ENCODE data around the gene NPIPB5.
"Not testable (repeated sequence)": the region's sequence is repeated elsewhere in the genome, so short reads cannot be mapped to it uniquely, and the experiment has no call there.

The NPIPB5 gene

DNA sequence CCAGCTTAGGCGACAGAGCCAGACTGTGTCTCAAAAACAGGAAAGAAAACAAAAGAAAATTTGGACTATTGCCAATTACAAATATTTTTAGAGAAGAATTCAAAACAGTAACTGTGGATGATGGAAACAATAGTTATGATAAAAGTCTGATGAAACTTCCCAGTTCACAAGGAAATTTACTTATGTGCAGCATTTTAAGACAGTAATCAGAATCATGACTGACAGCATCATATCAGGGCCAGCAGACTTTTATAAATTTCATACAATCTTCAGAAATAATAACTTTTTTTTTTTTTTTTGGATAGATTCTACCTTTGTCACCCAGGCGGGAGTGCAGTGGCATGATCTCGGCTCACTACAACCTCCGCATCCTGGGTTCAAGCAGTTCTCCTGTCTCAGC lies at the start of gene NPIPB5:
Gene NPIPB5 (plus strand): TSS at position 301 of the 400 bp plus-strand sequence. CDS start 2,911 bp downstream, outside the sequence.
- in situ Hi-C loops (cut with MboI; ENCODE audit: low sequenced_read_pairs, unreplicated experiment); DNase-seq (ENCODE audit: low spot score): not testable (repeated sequence)

DNA sequence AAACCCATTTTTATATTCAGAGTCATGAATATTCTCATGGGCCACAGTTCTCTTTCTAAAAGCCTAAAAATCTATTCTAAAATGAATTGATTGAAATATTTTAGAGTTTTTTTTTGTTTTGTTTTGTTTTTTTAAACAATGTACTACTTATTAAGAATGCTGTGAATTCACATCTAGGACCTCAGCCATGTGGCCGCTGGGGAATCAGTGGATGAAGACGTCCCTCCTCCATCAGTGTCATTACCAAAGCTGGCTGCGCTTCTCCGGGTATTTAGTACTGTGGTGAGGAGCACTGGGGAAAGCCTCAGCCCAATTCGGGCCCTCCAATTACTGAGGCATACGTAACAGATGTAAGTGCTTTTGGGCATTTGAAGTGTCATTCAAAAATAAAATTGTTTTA lies 41.8 kb upstream of the NPIPB5 start:
- DNase-seq (ENCODE audit: low spot score); in situ Hi-C loops (cut with MboI; ENCODE audit: low sequenced_read_pairs, unreplicated experiment): not testable (repeated sequence)

DNA sequence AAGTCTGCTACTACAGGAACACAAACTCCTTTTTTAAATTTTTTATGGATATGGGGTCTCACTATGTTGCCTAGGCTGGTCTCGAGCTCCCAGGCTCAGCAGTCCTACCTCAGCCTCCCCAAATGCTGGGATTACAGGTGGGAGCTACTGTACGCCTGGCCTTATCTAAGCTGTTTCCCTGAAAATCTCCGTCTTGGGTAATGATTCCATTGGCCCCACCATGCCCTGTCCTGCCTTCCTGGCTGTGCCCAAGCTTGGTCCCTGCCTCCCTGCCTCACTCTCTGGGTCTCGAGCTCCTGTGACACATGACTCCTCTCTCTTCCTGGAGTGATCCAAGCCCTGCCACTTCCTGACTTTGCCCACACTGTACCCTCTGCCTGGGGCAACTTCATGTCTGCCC lies 27.3 kb downstream of the NPIPB5 start:
- in situ Hi-C loops (cut with MboI; ENCODE audit: low sequenced_read_pairs, unreplicated experiment); DNase-seq (ENCODE audit: low spot score): not testable (repeated sequence)

DNA sequence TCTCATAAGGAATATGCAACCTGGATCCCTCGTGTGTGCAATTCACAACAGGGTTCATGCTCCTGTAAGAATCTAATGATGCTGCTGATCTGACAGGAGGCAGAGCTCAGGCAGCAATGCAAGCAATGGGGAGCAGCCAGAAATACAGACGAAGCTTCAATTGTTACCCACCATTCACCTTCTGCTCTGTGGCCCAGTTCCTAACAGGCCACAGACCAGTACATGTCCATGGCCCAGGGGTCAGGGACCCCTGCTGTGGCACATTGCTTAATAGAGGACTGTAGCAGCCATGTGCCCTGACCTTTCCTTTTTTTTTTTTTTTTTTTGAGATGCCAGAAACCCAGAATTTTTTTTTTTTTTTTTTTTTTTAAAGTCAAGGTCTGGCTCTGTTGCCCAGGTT lies 34.1 kb downstream of the NPIPB5 start:
- DNase-seq (ENCODE audit: low spot score); in situ Hi-C loops (cut with MboI; ENCODE audit: low sequenced_read_pairs, unreplicated experiment): not testable (repeated sequence)

DNA sequence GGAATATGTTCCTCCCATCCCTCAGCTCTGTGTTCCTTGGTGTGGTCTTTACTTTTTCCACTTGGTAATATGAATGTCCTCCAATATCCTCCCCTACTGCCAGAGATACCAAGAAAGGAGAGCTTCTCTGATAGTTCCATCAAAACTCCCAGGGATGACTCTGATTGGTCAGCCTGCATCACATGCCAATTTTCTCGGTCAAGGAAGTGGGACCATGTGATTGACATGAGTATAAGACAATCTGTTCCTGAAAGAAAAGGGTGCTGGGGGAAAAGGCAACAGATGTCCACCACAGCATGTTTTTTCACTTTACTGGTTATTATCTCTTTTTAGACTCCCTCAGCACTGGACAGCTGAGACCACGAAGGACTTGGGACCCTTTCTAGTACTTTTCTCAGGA lies 35.9 kb downstream of the NPIPB5 start:
- in situ Hi-C loops (cut with MboI; ENCODE audit: low sequenced_read_pairs, unreplicated experiment); DNase-seq (ENCODE audit: low spot score): not testable (repeated sequence)

DNA sequence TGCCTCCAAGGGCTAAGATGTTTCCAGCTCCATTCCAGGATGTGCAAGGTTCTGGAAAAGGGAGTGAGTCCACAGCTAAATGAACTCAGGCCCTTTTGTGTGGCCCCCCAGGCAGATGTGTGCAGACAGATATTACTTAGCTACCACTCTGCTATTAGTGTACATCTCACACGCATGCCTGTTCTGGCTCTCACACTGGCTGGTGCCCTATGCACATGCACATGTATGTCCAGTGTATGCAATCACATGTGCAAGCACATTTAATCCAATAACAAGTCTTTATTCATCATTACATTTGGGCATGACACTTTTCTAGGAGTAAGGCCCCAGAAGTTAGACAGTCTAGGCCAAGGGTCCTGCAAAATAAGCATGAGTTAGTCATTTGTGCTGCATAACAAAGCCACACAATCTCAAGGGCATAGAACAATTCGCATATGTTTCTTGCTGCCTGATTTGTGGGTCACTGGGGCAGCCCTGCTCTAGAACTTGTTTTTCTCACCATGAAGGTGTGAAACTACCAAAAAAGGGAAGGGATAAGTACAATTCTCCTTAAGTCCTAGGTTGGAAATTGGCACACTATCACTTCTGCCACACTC lies 36.6 kb downstream of the NPIPB5 start:
- DNase-seq (ENCODE audit: low spot score); in situ Hi-C loops (cut with MboI; ENCODE audit: low sequenced_read_pairs, unreplicated experiment): not testable (repeated sequence)

DNA sequence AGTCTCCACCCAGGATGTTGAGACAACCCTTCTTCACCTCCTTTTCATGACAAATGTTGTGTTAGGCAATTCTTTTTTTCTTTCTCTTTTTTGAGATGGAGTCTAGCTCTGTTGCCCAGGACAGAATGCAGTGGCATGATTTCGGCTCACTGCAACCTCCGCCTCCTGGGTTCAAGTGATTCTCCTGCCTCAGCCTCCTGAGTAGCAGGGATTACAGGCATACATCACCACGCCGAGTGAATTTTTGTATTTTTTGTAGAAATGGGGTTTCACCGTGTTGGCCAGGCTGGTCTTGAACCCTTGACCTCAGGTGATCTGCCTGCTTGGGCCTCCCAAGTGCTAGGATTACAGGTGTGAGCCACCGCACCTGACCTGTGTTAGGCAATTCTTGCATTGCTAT lies 39.2 kb downstream of the NPIPB5 start:
- DNase-seq (ENCODE audit: low spot score); in situ Hi-C loops (cut with MboI; ENCODE audit: low sequenced_read_pairs, unreplicated experiment): not testable (repeated sequence)

DNA sequence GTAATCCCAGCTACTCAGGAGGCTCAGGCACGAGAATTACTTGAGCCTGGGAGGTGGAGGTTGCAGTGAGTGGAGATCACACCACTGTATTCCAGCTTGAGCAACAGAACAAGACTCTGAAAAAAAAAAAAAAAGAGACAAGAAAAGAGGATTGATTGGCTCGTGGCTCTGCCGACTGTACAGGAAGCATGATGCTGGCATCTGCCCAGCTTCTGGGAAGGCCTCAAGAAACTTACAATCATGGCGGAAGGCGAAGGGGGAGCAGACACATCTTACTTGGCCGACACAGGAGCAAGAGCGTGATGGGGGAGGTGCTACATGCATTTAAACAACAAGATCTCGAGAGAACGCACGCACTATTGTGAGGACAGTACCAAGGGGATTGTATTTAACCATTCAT lies 40.5 kb downstream of the NPIPB5 start:
- in situ Hi-C loops (cut with MboI; ENCODE audit: low sequenced_read_pairs, unreplicated experiment); DNase-seq (ENCODE audit: low spot score): not testable (repeated sequence)

DNA sequence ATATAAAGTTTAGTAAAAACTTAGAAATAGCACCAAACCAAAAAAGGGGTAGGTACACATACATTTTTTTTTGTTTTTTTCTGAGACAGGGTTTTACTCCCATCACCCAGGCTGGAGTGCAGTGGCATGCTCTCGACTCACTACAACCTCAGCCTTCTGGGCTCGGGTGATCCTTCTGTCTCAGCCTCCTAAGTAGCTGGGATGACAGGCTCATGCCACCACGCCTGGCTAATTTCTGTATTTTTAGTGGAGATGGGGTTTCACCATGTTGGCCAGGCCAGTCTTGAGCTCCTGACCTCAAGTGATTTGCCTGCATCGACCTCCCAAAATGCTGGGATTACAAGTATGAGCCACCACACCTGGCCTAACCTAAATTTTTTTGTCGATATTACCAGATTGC lies 41.0 kb downstream of the NPIPB5 start:
- in situ Hi-C loops (cut with MboI; ENCODE audit: low sequenced_read_pairs, unreplicated experiment); DNase-seq (ENCODE audit: low spot score): not testable (repeated sequence)

DNA sequence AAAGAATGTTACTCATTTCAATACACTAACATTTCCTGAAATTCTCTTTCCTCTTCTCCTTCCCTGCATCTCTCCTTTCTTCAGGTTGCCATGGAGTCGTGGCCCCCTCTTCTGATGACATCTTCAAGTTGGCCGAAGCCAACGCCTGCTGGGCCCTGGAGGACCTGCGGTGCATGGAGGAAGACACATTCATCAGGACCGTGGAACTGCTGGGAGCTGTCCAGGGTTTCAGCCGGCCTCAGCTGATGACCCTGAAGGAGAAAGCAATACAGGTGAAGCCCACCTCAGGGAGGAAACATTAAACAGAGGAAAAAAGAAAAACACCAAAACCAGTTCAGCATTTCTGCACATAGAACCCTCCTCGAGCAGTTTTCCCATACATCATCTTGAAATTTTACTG lies 46.1 kb downstream of the NPIPB5 start:
- DNase-seq (ENCODE audit: low spot score); in situ Hi-C loops (cut with MboI; ENCODE audit: low sequenced_read_pairs, unreplicated experiment): not testable (repeated sequence)
